GM12892 (cell line): ENCODE data around the gene ZNF827.

ENCODE experiments used
- POLR2A ChIP-seq: IDR thresholded peaks from 2 replicates; pipeline ENCODE4 v1.6.1; 2011; ENCODE audit warnings: low read depth, low read length, control low read depth
- POLR2AphosphoS5 ChIP-seq: IDR thresholded peaks from 2 replicates; pipeline ENCODE4 v1.6.1; 2011; ENCODE audit warnings: low read depth, low read length, control low read depth
- TAF1 ChIP-seq: IDR thresholded peaks from 2 replicates; pipeline ENCODE4 v1.6.1; 2011; ENCODE audit warnings: low read depth, mild to moderate bottlenecking, control low read depth, low read length, borderline replicate concordance

DNA sequence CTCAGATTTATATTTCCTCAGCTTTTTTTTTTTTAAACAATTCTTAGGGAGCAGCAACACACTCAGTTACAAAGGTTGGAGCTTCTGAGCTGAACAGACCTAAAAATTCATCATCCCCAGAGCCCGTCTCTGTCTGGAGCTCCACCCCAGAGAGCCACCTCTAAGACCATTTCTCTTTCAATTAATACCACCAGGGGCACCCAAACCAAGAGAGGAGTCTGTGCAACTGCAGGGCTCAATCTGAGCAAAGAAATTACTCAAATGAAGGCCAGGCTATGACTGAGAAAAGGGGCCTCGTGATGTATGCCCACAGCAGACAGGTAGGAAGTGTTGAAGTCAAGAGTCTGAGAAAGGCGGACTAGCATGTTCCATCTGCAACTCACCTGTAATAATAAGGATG, 163.2 kb downstream of the ZNF827 start:
- TF ChIP-seq POLR2A (no peak), TAF1 (no peak), POLR2AphosphoS5 (no peak)
